ENCODE measurements around the gene GALNT8. TPM values are rescaled to one million over a fixed set of nuclear protein-coding genes. Genes with fewer than 3 reads are reported as not detected.

GALNT8 gene
- total and polyA plus RNA-seq, 2 donors (not counting 1 experiment from before 2014, with no cell fraction given): 0.30 to 1.3 TPM

- H3K27me3 ChIP-seq (replicated peaks in 1 of 4; ENCODE audit: control extremely low read depth in 1 of 4, control insufficient read depth in 3 of 4, insufficient read depth in 4 of 4, low read length in 3 of 4): peaks cover 0 to 3% (median 0%) of the 10 kb centered on the region in 4 experiments
- no peaks in the 10 kb centered on the region for H3K79me2 ChIP-seq (ENCODE audit: control insufficient read depth, insufficient read depth, low read length)
- H3K9ac ChIP-seq (ENCODE audit: low read length): no peak overlapping the region
- H3K36me3 ChIP-seq (replicated peaks in 1 of 2; ENCODE audit: control extremely low read depth in 1 of 2, control insufficient read depth in 1 of 2, extremely low read depth in 1 of 2, insufficient read depth in 2 of 2, low read length in 1 of 2): no peaks in the 10 kb centered on the region
- Mint-ChIP-seq H3K4me1 (peaks cover 2% of the 10 kb centered on the region), H3K4me3 (no peak overlapping the region), H3K27me3 (peaks cover 22% of the 10 kb centered on the region), H3K9me3 (ENCODE audit: insufficient read depth) (no peaks in the 10 kb centered on the region), H3K27ac (no peak overlapping the region)
- POLR2A ChIA-PET: no interaction called here
- no peak for TF ChIP-seq CTCF (IDR thresholded peaks at IDR 0.05)
- no peak for TF ChIP-seq EZH2 (IDR thresholded peaks at IDR 0.05; ENCODE audit: borderline replicate concordance, insufficient read depth, low read depth, low read length, poor library complexity, severe bottlenecking)
- peaks cover 0 to 2% (median 0%) of the 10 kb centered on the region in 3 donors for H3K9me3 ChIP-seq (ENCODE audit: control extremely low read depth in 1 of 3, control insufficient read depth in 2 of 3, insufficient read depth in 1 of 3, low read length in 2 of 3)
- no peak overlapping the region for H2AFZ ChIP-seq (ENCODE audit: insufficient read depth, low read depth, low read length, poor library complexity, severe bottlenecking)
- CTCF ChIA-PET: interaction anchor here (1.5 to 2.1 kb wide), 2 partner anchors 8 to 187 kb away, joined by 5 to 6 read pairs; no protein-coding TSS in a partner anchor
- no peaks in the 10 kb centered on the region for H4K20me1 ChIP-seq (ENCODE audit: control insufficient read depth, insufficient read depth, low read length, poor library complexity, severe bottlenecking)
- H3K4me2 ChIP-seq (replicated peaks; ENCODE audit: low read depth, low read length, poor library complexity, severe bottlenecking): no peak overlapping the region
- WGBS (ENCODE audit: insufficient coverage): 100% methylated on average over 3 of the region's 6 CpGs
- intact Hi-C loops (cut with micrococcal nuclease): no loop called here
- no peak overlapping the region for H3K27ac ChIP-seq (ENCODE audit: low read length in 2 of 2)
- no peak overlapping the region for H3K4me3 ChIP-seq (ENCODE audit: control extremely low read depth in 1 of 5, extremely low read depth in 1 of 5, insufficient read depth in 1 of 5, low read depth in 2 of 5, low read length in 4 of 5)
- no peaks in the 10 kb centered on the region for H3K4me1 ChIP-seq (ENCODE audit: control insufficient read depth in 2 of 2, insufficient read depth in 2 of 2, low read length in 2 of 2)
- DNase-seq (no peak), ATAC-seq (ENCODE audit: low read depth) (no peak)
These were observed 46.2 kb downstream of the GALNT8 start for GRCh38 chr12:4766445-4766844.

- 93% methylated on average over 2 of the region's 2 CpGs for WGBS (ENCODE audit: insufficient coverage)
- DNase-seq (no peak), ATAC-seq (ENCODE audit: low read depth) (no peak)
- POLR2A ChIA-PET: no interaction called here
- H3K27ac ChIP-seq (ENCODE audit: low read length in 2 of 2): no peak overlapping the region
- peaks cover 0 to 3% (median 0%) of the 10 kb centered on the region in 4 experiments for H3K27me3 ChIP-seq (replicated peaks in 1 of 4; ENCODE audit: control extremely low read depth in 1 of 4, control insufficient read depth in 3 of 4, insufficient read depth in 4 of 4, low read length in 3 of 4)
- Mint-ChIP-seq H3K27ac (no peak overlapping the region), H3K27me3 (peaks cover 25% of the 10 kb centered on the region), H3K4me3 (no peak overlapping the region), H3K9me3 (ENCODE audit: insufficient read depth) (no peaks in the 10 kb centered on the region), H3K4me1 (peaks cover 2% of the 10 kb centered on the region)
- intact Hi-C loops (cut with micrococcal nuclease): no loop called here
- no peaks in the 10 kb centered on the region for H4K20me1 ChIP-seq (ENCODE audit: control insufficient read depth, insufficient read depth, low read length, poor library complexity, severe bottlenecking)
- H3K4me2 ChIP-seq (replicated peaks; ENCODE audit: low read depth, low read length, poor library complexity, severe bottlenecking): no peak overlapping the region
- H3K9ac ChIP-seq (ENCODE audit: low read length): no peak overlapping the region
- H3K36me3 ChIP-seq (replicated peaks in 1 of 2; ENCODE audit: control extremely low read depth in 1 of 2, control insufficient read depth in 1 of 2, extremely low read depth in 1 of 2, insufficient read depth in 2 of 2, low read length in 1 of 2): no peaks in the 10 kb centered on the region
- H2AFZ ChIP-seq (ENCODE audit: insufficient read depth, low read depth, low read length, poor library complexity, severe bottlenecking): no peak overlapping the region
- CTCF ChIA-PET: interaction anchor here (1.1 to 1.5 kb wide), 3 partner anchors 9 to 91 kb away, joined by 3 to 6 read pairs (median 4); no protein-coding TSS in a partner anchor
- peaks cover 0 to 2% (median 0%) of the 10 kb centered on the region in 3 donors for H3K9me3 ChIP-seq (ENCODE audit: control extremely low read depth in 1 of 3, control insufficient read depth in 2 of 3, insufficient read depth in 1 of 3, low read length in 2 of 3)
- TF ChIP-seq EZH2 (IDR thresholded peaks at IDR 0.05; ENCODE audit: borderline replicate concordance, insufficient read depth, low read depth, low read length, poor library complexity, severe bottlenecking): no peak
- no peak for TF ChIP-seq CTCF (IDR thresholded peaks at IDR 0.05)
- no peaks in the 10 kb centered on the region for H3K79me2 ChIP-seq (ENCODE audit: control insufficient read depth, insufficient read depth, low read length)
- no peak overlapping the region for H3K4me3 ChIP-seq (ENCODE audit: control extremely low read depth in 1 of 5, extremely low read depth in 1 of 5, insufficient read depth in 1 of 5, low read depth in 2 of 5, low read length in 4 of 5)
- no peaks in the 10 kb centered on the region for H3K4me1 ChIP-seq (ENCODE audit: control insufficient read depth in 2 of 2, insufficient read depth in 2 of 2, low read length in 2 of 2)
These were observed 47.0 kb downstream of the GALNT8 start for GRCh38 chr12:4767186-4767585.

Measured in B cell (primary cell).